Neuron (in vitro differentiated cells): Measurements from ENCODE around the gene TMEM229A.
"Not testable (repeated sequence)": the region's sequence is repeated elsewhere in the genome, so short reads cannot be mapped to it uniquely, and the experiment has no call there.

Experiments
- H2AFZ ChIP-seq: one replicate; pipeline ENCODE4 v1.6.1; 2013; ENCODE audit warnings: low read depth, mild to moderate bottlenecking, inconsistent platforms, low read length, moderate library complexity
- H3K27me3 ChIP-seq: one replicate; pipeline ENCODE4 v1.6.1; 2013; ENCODE audit warnings: low read length; ENCODE audit not compliant: insufficient read depth
- H3K36me3 ChIP-seq: one replicate; pipeline ENCODE4 v1.6.1; 2013; ENCODE audit warnings: low read length; ENCODE audit not compliant: insufficient read depth
- H3K4me1 ChIP-seq: one replicate; pipeline ENCODE4 v1.6.1; 2013; ENCODE audit warnings: low read length; ENCODE audit not compliant: insufficient read depth
- H3K4me3 ChIP-seq: 2 replicates; pipeline ENCODE4 v1.5.1; 2013; ENCODE audit warnings: mild to moderate bottlenecking, low read length, moderate library complexity
- H3K9me3 ChIP-seq: one replicate; pipeline ENCODE4 v1.6.1; 2013; ENCODE audit warnings: low read length

The TMEM229A gene

DNA sequence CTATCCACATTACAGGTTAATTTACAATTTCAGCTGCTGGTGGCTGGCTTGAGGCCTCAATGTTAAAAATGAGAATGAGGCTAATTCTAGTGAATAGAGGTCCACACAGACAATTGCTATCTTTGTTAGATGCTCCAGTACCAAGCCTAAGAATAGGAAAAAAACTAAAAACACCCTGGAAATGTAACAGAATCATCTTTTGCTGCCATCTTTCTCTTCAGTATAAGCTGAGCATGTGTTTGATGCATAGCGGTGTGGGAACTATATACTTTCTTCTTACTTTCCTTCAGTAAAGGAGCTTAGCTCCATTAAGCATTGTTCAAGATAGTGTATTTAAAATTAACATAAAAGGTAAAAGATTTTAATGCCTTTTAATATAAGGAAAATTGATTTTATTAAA lies 5.6 kb downstream of the TMEM229A start:
- no peak overlapping the region for H3K4me3 ChIP-seq
- H3K9me3 ChIP-seq, result no peaks in the 10 kb centered on the region
- no peaks in the 10 kb centered on the region for H3K36me3 ChIP-seq
- H3K27me3 ChIP-seq, result peaks cover 17% of the 10 kb centered on the region
- peaks cover 13% of the 10 kb centered on the region for H3K4me1 ChIP-seq
- H2AFZ ChIP-seq, result no peak overlapping the region

DNA sequence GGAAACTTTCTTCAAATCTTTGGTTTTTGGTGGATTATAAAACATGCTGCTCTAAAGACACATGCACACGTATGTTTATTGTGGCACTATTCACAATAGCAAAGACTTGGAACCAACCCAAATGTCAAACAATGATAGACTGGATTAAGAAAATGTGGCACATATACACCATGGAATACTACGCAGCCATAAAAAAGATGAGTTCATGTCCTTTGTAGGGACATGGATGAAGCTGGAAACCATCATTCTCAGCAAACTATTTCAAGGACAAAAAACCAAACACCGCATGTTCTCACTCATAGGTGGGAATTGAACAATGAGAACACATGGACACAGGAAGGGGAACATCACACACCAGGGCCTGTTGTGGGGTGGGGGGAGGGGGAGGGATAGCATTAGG lies 8.5 kb downstream of the TMEM229A start:
- H3K4me3 ChIP-seq, H2AFZ ChIP-seq, H3K27me3 ChIP-seq, H3K36me3 ChIP-seq, H3K9me3 ChIP-seq, H3K4me1 ChIP-seq: not testable (repeated sequence)

DNA sequence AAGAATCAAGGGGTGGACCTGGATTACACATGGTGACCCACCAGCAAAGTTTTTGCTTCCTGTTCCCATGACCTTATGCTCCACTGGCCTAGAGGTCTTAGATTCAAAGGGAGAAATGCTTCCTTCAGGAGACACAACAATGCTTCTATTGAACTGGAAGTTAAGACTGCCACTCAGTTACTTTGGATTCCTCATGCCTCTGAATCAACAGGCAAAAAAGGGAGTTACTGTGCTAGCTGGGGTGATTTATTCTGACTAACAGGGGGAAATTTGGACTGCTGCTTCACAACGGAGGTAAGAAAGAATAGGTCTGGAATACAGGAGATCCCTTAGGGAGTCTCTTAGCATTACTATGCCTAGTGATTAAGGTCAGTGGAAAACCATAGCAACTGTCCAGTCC lies 10.3 kb downstream of the TMEM229A start:
- Histone ChIP-seq H3K36me3 (no peaks in the 10 kb centered on the region), H2AFZ (no peak overlapping the region), H3K27me3 (no peaks in the 10 kb centered on the region), H3K4me3 (no peak overlapping the region), H3K9me3 (no peaks in the 10 kb centered on the region), H3K4me1 (peaks cover 7% of the 10 kb centered on the region)

DNA sequence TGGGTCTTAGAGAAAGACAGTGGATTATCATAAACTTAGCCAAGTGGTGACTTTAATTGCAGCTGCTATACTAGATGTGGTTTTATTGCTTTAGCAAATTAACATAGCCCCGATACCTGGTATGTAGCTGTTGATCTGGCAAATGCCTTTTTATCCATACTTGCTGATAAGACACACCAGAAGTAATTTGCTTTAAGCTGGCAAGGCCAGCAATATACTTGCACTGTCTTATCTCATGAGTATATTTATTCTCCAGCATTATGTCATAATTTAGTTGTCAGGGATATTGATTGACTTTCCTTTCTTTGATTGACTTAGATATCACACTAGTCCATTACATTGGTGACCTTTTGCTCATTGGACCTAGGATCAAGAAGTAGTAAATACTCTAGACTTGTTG lies 12.8 kb downstream of the TMEM229A start:
- Histone ChIP-seq H3K36me3 (no peaks in the 10 kb centered on the region), H3K4me3 (no peak overlapping the region), H3K27me3 (no peaks in the 10 kb centered on the region), H3K4me1 (peaks cover 7% of the 10 kb centered on the region), H3K9me3 (no peaks in the 10 kb centered on the region), H2AFZ (no peak overlapping the region)

DNA sequence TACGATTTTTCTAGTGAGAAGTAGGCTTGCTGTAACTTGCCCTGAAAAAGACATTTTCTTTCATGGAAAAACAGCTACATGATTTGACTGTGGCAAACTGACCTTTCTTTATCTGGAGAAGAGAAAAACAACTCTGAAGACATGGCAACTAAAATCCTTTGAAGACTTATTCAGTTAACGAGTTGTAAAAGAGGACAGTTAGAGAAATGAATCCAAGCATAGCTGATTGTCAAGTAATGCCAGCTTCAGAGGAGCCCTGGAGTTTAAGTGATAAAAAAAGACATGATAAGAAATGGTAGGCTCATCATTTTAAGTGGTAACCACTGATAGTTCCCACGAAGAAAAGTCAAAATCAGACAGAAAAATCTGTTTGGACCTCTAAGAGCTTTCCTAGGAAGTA lies 19.6 kb downstream of the TMEM229A start:
- H3K4me1 ChIP-seq, result no peaks in the 10 kb centered on the region
- no peaks in the 10 kb centered on the region for H3K27me3 ChIP-seq
- no peak overlapping the region for H2AFZ ChIP-seq
- H3K36me3 ChIP-seq, result no peaks in the 10 kb centered on the region
- H3K4me3 ChIP-seq, result no peak overlapping the region
- no peaks in the 10 kb centered on the region for H3K9me3 ChIP-seq

DNA sequence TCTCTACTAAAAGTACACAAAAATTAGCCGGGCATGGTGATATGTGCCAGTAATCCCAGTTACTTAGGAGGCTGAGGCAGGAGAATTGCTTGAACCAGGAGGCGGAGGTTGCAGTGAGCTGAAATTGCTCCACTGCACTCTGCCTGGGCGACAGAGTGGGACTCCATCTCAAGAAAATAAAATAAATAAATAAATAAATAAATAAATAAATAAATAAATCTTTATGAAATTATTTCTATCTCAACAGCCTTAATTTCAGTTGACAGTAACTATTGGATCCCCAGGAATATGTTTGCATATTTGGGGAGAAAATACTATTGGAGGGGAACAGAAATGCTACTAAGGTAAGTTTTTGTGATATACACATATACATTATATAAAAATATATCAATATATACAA lies 20.0 kb downstream of the TMEM229A start:
- Histone ChIP-seq H3K27me3 (no peaks in the 10 kb centered on the region), H3K4me3 (no peak overlapping the region), H2AFZ (no peak overlapping the region), H3K36me3 (no peaks in the 10 kb centered on the region), H3K9me3 (no peaks in the 10 kb centered on the region), H3K4me1 (no peaks in the 10 kb centered on the region)

DNA sequence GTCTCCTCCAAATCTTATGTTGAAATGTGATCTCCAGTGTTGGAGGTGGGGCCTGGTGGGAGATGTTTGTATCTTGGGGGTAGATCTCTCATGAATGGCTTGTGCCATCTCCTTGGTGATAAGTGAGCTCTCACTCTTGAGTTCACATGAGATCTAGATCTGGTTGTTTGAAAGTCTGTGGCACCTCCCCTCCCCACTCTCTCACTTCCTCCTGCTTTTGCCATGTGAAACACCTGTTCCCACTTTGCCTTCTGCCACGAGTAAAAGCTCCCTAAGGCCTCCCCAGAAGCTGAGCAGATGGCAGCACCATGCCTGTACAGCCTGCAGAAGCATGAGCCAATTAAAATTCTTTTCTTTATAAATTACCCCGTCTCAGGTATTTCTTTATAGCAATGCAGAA lies 23.5 kb downstream of the TMEM229A start:
- H3K27me3 ChIP-seq, result no peaks in the 10 kb centered on the region
- H3K4me1 ChIP-seq, result no peaks in the 10 kb centered on the region
- no peaks in the 10 kb centered on the region for H3K36me3 ChIP-seq
- no peak overlapping the region for H2AFZ ChIP-seq
- H3K4me3 ChIP-seq, result no peak overlapping the region
- no peaks in the 10 kb centered on the region for H3K9me3 ChIP-seq

DNA sequence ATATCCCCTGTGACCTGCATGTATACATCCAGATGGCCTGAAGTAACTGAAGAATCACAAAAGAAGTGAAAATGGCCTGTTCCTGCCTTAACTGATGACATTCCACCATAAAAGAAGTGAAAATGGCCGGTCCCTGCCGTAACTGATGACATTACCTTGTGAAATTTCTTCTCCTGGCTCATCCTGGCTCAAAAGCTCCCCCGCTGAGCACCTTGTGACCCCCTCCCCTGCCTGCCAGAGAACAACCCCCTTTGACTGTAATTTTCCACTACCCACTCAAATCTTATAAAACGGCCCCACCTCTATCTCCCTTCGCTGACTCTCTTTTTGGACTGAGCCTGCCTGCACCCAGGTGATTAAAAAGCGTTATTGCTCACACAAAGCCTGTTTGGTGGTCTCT lies 24.6 kb downstream of the TMEM229A start:
- H3K4me1 ChIP-seq, H2AFZ ChIP-seq, H3K36me3 ChIP-seq, H3K4me3 ChIP-seq, H3K27me3 ChIP-seq, H3K9me3 ChIP-seq: not testable (repeated sequence)

DNA sequence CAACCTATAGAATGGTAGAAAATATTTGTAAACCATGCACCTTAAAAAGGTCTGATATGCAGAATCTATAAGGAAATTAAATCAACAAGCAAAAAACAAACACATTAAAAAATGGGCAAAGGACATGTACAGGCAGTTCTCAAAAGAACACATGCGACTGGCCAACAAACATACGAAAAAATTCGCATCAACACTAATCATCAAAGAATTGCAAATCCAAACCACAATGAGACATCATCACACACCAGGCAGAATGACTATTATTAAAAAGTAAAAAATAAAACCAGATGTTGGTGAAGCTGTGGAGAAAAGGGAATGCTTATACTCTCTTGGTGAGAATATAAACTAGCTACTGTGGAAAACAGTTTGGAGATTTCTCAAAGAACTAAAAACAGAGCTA lies 33.2 kb downstream of the TMEM229A start:
- peaks cover 2% of the 10 kb centered on the region for H3K9me3 ChIP-seq
- H3K36me3 ChIP-seq, result no peaks in the 10 kb centered on the region
- no peak overlapping the region for H2AFZ ChIP-seq
- peaks cover 1% of the 10 kb centered on the region for H3K4me1 ChIP-seq
- no peaks in the 10 kb centered on the region for H3K27me3 ChIP-seq
- no peak overlapping the region for H3K4me3 ChIP-seq

DNA sequence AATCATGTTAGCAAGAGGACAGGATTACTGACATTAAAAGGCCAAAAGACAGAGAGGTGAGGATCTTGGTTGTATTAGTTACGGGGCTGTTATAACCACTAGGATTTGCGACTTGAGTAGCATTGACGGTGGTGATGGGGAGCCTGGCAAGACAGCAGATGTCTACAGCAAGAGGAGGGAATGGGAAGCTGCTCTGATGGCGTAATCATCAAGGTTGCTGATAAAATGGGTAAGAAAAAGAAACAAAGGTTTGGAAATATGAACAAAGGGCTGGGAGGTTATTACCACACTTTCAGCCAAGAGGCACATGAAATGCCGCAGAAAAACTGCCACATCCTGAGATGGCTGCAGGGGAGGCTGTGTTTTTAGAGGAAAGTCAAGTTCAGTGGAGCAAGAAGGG lies 33.9 kb downstream of the TMEM229A start:
- H3K9me3 ChIP-seq, result peaks cover 2% of the 10 kb centered on the region
- no peaks in the 10 kb centered on the region for H3K36me3 ChIP-seq
- peaks cover 7% of the 10 kb centered on the region for H3K4me1 ChIP-seq
- no peaks in the 10 kb centered on the region for H3K27me3 ChIP-seq
- H3K4me3 ChIP-seq, result no peak overlapping the region
- no peak overlapping the region for H2AFZ ChIP-seq

DNA sequence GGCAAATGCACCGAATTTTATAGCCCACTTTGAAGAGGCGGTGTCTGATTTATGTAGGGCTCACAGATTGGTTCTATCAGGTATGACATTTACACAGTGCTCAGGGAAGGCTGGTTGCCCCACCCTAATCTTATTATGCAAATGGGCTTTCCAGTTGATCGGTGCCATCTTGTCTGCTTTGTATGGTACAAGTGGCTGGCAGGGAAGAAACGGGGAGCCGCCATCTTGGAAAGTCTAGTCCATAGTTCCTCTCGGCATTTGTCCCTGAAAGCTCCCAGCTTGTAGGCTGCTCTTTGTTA lies 36.6 kb downstream of the TMEM229A start:
- Histone ChIP-seq H3K36me3 (no peaks in the 10 kb centered on the region), H3K4me3 (no peak overlapping the region), H3K4me1 (peaks cover 7% of the 10 kb centered on the region), H3K9me3 (peaks cover 1% of the 10 kb centered on the region), H3K27me3 (no peaks in the 10 kb centered on the region), H2AFZ (no peak overlapping the region)

DNA sequence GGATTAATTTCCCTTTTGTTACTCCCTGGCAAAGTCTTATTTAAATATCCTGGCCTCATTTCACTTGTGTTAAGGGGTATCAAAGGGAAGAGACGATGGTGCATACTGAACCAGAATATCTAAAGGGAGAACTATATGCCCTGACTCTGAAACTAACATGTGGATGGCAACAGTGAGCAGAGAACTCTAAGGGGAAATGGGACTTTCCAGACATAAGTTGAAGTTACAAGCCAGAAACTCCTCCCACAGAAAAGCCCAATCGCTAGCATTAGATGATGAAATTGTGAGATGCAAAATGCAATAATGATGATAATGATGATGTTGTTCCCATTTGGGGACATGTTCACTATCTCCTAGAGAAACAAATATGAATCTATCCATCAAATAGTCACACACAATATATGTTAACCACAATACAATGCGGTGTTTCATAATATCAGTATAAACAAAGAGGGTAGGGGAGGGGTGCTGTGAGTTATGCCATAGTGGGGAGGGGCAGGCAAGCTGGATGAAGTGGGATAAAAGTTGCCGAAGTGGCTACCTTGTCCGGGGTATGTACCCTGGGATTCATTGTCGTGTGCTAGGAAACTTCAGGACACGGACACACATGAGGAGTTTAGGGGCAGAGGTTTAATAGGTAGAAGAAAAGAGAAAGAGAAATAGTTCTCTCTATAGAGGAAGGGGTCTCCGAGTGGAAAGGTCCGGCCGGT lies 37.1 kb downstream of the TMEM229A start:
- Histone ChIP-seq H2AFZ (no peak overlapping the region), H3K27me3 (no peaks in the 10 kb centered on the region), H3K4me3 (no peak overlapping the region), H3K4me1 (peaks cover 7% of the 10 kb centered on the region), H3K9me3 (no peaks in the 10 kb centered on the region), H3K36me3 (no peaks in the 10 kb centered on the region)

DNA sequence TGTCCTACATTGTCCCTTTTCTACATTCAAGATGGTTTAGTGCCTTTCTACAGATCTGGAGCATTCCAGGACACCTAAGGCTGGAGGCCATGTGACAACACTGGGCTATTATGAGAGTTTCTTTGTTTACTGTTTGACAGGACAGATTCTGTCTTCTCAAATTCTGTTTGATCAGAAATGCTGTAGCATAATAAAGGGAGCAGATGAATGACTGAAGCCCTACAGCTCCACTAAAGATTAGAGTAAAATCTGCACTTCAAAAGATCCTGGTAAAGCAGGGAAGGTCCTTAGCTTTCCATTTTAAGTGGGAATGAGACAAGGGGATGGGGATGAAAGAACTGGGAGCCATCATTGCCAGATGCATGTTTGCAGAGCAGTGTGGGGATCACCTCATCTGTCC lies 38.4 kb downstream of the TMEM229A start:
- H3K36me3 ChIP-seq, result no peaks in the 10 kb centered on the region
- no peaks in the 10 kb centered on the region for H3K9me3 ChIP-seq
- no peaks in the 10 kb centered on the region for H3K27me3 ChIP-seq
- H2AFZ ChIP-seq, result peak overlapping the region; percentile 8
- no peak overlapping the region for H3K4me3 ChIP-seq
- peaks cover 7% of the 10 kb centered on the region for H3K4me1 ChIP-seq

DNA sequence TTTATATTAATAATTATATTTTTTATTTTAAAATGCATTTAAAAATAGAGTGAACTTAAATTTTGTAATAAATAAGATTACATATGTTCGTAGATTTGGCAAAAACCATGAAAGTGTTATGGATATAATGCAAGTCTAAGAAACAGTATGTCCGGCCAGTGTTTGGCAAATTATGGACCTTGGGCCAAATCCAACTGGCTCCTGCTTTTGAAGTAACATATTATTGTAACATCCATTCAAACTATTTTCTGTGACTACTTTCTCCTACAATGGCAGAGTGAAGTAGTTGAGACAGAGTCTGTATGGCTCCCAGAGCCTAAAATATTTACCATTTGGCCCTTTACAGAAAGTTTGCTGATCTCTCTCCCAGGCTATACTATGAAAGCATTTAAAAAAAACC lies 38.9 kb downstream of the TMEM229A start:
- Histone ChIP-seq H3K4me1 (peaks cover 7% of the 10 kb centered on the region), H3K9me3 (no peaks in the 10 kb centered on the region), H3K27me3 (no peaks in the 10 kb centered on the region), H3K36me3 (no peaks in the 10 kb centered on the region), H2AFZ (peak overlapping the region; percentile 8), H3K4me3 (no peak overlapping the region)
